Stomach (tissue), 9 donors: ENCODE results near the gene GPR148. TPM values are rescaled to one million over a fixed set of nuclear protein-coding genes. Genes with fewer than 3 reads are reported as not detected.

ENCODE experiments used
- DNase-seq, 2 donors: peaks; one replicate each; pipeline versions ENCODE4 v3.0.0 to v3.0.0-alpha.2; 2013 to 2019
- H3K27ac ChIP-seq, 5 donors: fragments of 200-600 bp in 4 of 5; sonication (generic) in 4 of 5; one replicate each; pipeline ENCODE4 v1.5.1; 2013 to 2019; ENCODE audit warnings: mild to moderate bottlenecking in 1 of 5, moderate library complexity in 1 of 5
- H3K27me3 ChIP-seq, 3 donors: fragments of 200-600 bp; sonication (generic); one replicate each; pipeline ENCODE4 v1.5.1; 2017 to 2019; ENCODE audit warnings: mixed run types in 1 of 3
- H3K36me3 ChIP-seq, 4 donors: fragments of 200-600 bp; sonication (generic); 1 replicate in 3 of 4; 2 replicates in 1 of 4; pipeline ENCODE4 v1.5.1; 2016 to 2019
- H3K4me1 ChIP-seq, 4 donors: fragments of 200-600 bp; sonication (generic); one replicate each; pipeline ENCODE4 v1.5.1; 2016 to 2019
- H3K4me3 ChIP-seq, 4 donors: fragments of 200-600 bp; sonication (generic) in 3 of 4; one replicate each; pipeline ENCODE4 v1.5.1; 2016 to 2019; ENCODE audit warnings: mild to moderate bottlenecking in 1 of 4
- H3K9me3 ChIP-seq, 4 donors: fragments of 200-600 bp; sonication (generic); one replicate each; pipeline ENCODE4 v1.5.1; 2016 to 2019
- EP300 ChIP-seq: sonication (generic); formaldehyde crosslinking; IDR thresholded peaks from one replicate; pipeline ENCODE4 v1.6.1; 2017; ENCODE audit warnings: antibody characterized with exemption
- POLR2A ChIP-seq, 4 donors: fragments of 450-650 bp; IDR thresholded peaks; one replicate each; pipeline ENCODE4 v1.6.1; 2016; ENCODE audit warnings: antibody characterized with exemption in 4 of 4, control low read depth in 2 of 4, mild to moderate bottlenecking in 1 of 4, moderate library complexity in 1 of 4
- POLR2AphosphoS5 ChIP-seq, 3 donors: sonication (generic); formaldehyde crosslinking; IDR thresholded peaks; one replicate each; pipeline ENCODE4 v1.6.1; 2016; ENCODE audit warnings: antibody characterized with exemption in 3 of 3
- WGBS, 5 donors: extraction: QIAGEN DNeasy Blood & Tissue Kit in 3 of 5; methylation state at CpG; one replicate each; pipeline versions ENCODE4 v1.1.5 to v1.1.7; 2013 to 2018; 5-methylcytosine and 5-hydroxymethylcytosine counted together
- intact Hi-C: fragments of 100-400 bp; cut with DNase I; formaldehyde crosslinking; loops from one replicate; pipeline ENCODE4 v1.15.1; 2023; ENCODE audit warnings: low total_unique reads
- polyA plus RNA-seq, 3 donors: library from polyadenylated mRNA; stranded (reverse); fragments of 200-250 nt; gene quantifications; one replicate each; pipeline ENCODE4 v1.2.3, GENCODE V29; 2013
- total RNA-seq, 5 donors: library from RNA; depleted of rRNA; stranded (reverse); fragments of >200 nt; gene quantifications; one replicate each; pipeline versions ENCODE4 v1.1.0 to v1.2.3, GENCODE V29; 2014 to 2016
- TF ChIP-seq, protein P1 (sequence below), 7 experiments: fragments of 450-650 bp in 4 of 7; fragments of 200-600 bp in 3 of 7; sonication (generic) in 3 of 7; IDR thresholded peaks; one replicate each; pipeline ENCODE4 v1.5.1; 2016 to 2019; ENCODE audit warnings: antibody characterized with exemption in 7 of 7, control low read depth in 2 of 7, mild to moderate bottlenecking in 1 of 7
- donor health status: healthy with polysubstance abuse.
- donor health status: Bipolar disorder and iron deficiency.
- donor health status: healthy.

GPR148 gene
- total and polyA plus RNA-seq, 8 donors, result 4.1 TPM; not detected in 7

DNA sequence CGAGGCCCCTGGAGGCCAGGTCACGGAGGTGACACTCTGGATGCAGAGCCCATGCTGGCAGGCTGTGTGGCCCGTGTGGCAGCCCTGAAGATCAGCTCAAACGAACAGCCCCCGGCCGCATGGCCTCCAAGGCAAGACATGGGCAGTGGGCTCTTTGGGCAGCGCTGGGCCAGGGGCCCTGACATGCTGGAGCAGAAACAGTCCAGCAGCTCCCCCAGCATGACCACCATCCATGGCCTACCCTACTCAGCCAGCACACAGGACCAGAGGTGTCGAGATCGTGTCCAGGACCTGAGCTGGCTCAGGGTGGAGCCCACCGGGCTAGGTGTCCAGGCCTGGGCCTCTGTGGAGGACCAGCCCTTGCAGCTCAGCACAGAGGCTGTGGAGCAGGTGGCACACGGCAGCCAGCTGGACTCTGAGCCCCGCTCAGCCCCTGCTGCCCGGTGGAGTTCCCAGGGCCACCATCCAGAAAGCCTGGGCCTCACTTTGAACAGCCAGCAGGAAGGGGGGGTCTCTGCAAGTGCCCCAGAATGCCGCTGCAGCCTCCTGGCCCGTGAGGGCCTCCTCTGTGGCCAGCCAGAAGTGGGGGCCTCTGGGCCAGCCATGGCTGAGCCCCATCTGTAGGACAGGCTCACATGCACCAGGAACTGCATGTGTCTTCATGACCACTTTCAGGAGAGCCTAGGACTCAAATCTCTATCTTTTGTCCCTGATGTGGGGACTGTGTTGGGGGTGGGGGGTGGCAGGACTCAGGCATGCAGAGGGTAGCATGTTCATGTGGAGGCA lies 35.4 kb downstream of the GPR148 start:
- H3K27ac ChIP-seq, result no peak overlapping the region
- no peaks in the 10 kb centered on the region for H3K9me3 ChIP-seq
- TF ChIP-seq POLR2AphosphoS5 (IDR thresholded peaks at IDR 0.05), result no peak
- TF ChIP-seq, protein P1, sequence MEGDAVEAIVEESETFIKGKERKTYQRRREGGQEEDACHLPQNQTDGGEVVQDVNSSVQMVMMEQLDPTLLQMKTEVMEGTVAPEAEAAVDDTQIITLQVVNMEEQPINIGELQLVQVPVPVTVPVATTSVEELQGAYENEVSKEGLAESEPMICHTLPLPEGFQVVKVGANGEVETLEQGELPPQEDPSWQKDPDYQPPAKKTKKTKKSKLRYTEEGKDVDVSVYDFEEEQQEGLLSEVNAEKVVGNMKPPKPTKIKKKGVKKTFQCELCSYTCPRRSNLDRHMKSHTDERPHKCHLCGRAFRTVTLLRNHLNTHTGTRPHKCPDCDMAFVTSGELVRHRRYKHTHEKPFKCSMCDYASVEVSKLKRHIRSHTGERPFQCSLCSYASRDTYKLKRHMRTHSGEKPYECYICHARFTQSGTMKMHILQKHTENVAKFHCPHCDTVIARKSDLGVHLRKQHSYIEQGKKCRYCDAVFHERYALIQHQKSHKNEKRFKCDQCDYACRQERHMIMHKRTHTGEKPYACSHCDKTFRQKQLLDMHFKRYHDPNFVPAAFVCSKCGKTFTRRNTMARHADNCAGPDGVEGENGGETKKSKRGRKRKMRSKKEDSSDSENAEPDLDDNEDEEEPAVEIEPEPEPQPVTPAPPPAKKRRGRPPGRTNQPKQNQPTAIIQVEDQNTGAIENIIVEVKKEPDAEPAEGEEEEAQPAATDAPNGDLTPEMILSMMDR (IDR thresholded peaks at IDR 0.05), result no peak
- TF ChIP-seq EP300, result no peak
- no peak for TF ChIP-seq POLR2A (IDR thresholded peaks at IDR 0.05)
- peaks cover 0 to 66% (median 9%) of the 10 kb centered on the region in 3 donors for H3K27me3 ChIP-seq
- no peaks in the 10 kb centered on the region for H3K36me3 ChIP-seq
- no peak for DNase-seq
- 82 to 89% (median 85%) methylated on average over 5 to 15 of the region's 15 CpGs for WGBS, 5 donors
- no peaks in the 10 kb centered on the region for H3K4me1 ChIP-seq
- intact Hi-C loops, result no loop called here
- H3K4me3 ChIP-seq, result no peak overlapping the region

DNA sequence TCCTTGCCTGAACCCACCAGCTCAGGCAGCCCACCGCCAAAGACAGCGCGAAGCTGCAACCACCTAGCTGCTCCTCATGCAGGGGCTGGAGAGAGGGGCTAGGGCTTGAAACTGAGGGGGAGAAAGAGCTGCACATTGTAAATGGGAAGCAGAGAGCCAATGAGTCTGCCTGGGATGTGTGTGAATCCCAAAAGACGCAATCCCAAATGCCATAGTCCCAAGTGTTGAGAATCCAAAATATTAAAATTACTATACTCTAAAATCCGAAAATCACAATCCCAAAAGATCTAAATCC lies 35.9 kb downstream of the GPR148 start:
- Histone ChIP-seq H3K36me3 (no peaks in the 10 kb centered on the region), H3K27ac (no peak overlapping the region), H3K9me3 (no peaks in the 10 kb centered on the region), H3K4me3 (no peak overlapping the region), H3K4me1 (no peaks in the 10 kb centered on the region), H3K27me3 (peaks cover 0 to 60% (median 9%) of the 10 kb centered on the region in 3 donors)
- intact Hi-C loops, result no loop called here
- TF ChIP-seq POLR2A (IDR thresholded peaks at IDR 0.05) (no peak), EP300 (no peak), POLR2AphosphoS5 (IDR thresholded peaks at IDR 0.05) (no peak)
- TF ChIP-seq, protein P1 (IDR thresholded peaks at IDR 0.05), result no peak
- 85 to 93% (median 88%) methylated on average over 5 of the region's 5 CpGs for WGBS, 5 donors
- no peak for DNase-seq

DNA sequence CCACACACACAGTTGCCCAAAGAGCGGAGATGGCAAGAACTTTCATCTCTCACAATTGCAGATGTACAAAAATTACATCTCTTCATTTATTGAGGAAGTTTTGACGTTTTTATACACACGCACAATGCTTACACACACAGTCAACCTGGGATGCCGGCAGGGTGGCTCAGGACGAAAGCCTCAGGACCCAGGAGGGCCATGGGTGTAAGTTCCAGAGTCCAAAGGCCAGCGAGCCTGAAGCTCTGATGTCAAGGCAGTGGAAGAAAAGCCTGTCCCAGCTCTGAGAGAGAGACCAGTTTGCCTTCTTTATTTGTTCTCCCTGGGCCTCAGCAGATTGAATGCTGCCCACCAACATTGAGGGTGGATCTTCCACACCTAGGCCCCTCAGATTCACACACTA lies 36.6 kb downstream of the GPR148 start:
- intact Hi-C loops, result no loop called here
- peaks cover 0 to 53% (median 6%) of the 10 kb centered on the region in 3 donors for H3K27me3 ChIP-seq
- H3K4me1 ChIP-seq, result no peaks in the 10 kb centered on the region
- TF ChIP-seq POLR2AphosphoS5 (IDR thresholded peaks at IDR 0.05) (no peak), POLR2A (IDR thresholded peaks at IDR 0.05) (no peak), EP300 (no peak)
- TF ChIP-seq, protein P1 (IDR thresholded peaks at IDR 0.05), result no peak
- H3K36me3 ChIP-seq, result no peaks in the 10 kb centered on the region
- WGBS, 5 donors, result 67 to 74% (median 70%) methylated on average over 6 of the region's 6 CpGs
- no peak overlapping the region for H3K4me3 ChIP-seq
- no peak for DNase-seq
- no peaks in the 10 kb centered on the region for H3K9me3 ChIP-seq
- no peak overlapping the region for H3K27ac ChIP-seq

DNA sequence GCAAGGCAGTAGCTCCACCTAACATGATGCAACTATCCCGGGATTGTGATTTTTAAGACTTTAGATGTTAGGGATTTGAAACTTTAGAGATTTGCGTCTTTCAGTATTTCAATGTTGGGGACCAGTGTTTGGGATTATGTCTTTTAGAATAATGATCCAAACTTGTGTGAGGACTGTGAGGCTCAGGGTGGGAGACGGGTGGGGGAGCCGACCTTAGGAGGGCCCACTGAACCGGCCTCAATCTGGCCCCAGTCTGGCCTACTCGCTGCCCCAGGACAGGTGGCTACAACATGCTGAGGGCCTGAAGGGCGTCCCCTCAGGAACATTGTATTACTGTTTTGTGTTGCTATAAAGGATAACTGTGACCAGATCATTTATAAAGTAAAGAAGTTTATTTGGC lies 37.2 kb downstream of the GPR148 start:
- Histone ChIP-seq H3K4me3 (no peak overlapping the region), H3K9me3 (no peaks in the 10 kb centered on the region), H3K27ac (no peak overlapping the region), H3K4me1 (no peaks in the 10 kb centered on the region), H3K27me3 (peaks cover 0 to 53% (median 6%) of the 10 kb centered on the region in 3 donors), H3K36me3 (no peaks in the 10 kb centered on the region)
- no peak for DNase-seq
- TF ChIP-seq POLR2AphosphoS5 (IDR thresholded peaks at IDR 0.05) (no peak), EP300 (no peak), POLR2A (IDR thresholded peaks at IDR 0.05) (no peak)
- TF ChIP-seq, protein P1 (IDR thresholded peaks at IDR 0.05), result no peak
- intact Hi-C loops, result no loop called here
- WGBS, 5 donors, result 83 to 89% (median 88%) methylated on average over 7 of the region's 7 CpGs
